ENCODE results near the gene LRRC1.

LRRC1 gene

GRCh38 chr6:53910834-53911233, 116.0 kb downstream of the LRRC1 start:
- H3K4me1 Mint-ChIP-seq, result no peaks in the 10 kb centered on the region
- H3K27ac Mint-ChIP-seq, result no peak overlapping the region
- H3K36me3 Mint-ChIP-seq (ENCODE audit: low read depth), result peaks cover 17% of the 10 kb centered on the region
- TF ChIP-seq CTCF (IDR thresholded peaks at IDR 0.05; ENCODE audit: unreplicated experiment in 3 of 3), result no peak
- H3K27me3 Mint-ChIP-seq (ENCODE audit: low read depth), result no peaks in the 10 kb centered on the region
- no peak overlapping the region for H3K4me3 Mint-ChIP-seq
- H3K9me3 Mint-ChIP-seq, result no peaks in the 10 kb centered on the region

GRCh38 chr6:53912661-53913060, 117.9 kb downstream of the LRRC1 start:
- Mint-ChIP-seq H3K27ac (peak overlapping the region in 1 of 3 experiments; percentile 38), H3K4me3 (no peak overlapping the region), H3K9me3 (no peaks in the 10 kb centered on the region), H3K27me3 (ENCODE audit: low read depth) (no peaks in the 10 kb centered on the region), H3K4me1 (no peaks in the 10 kb centered on the region), H3K36me3 (ENCODE audit: low read depth) (peaks cover 12% of the 10 kb centered on the region)
- TF ChIP-seq CTCF (IDR thresholded peaks at IDR 0.05; ENCODE audit: unreplicated experiment in 3 of 3), result no peak

GRCh38 chr6:53913286-53913685, 118.5 kb downstream of the LRRC1 start:
- Mint-ChIP-seq H3K4me1 (no peaks in the 10 kb centered on the region), H3K36me3 (ENCODE audit: low read depth) (peaks cover 12% of the 10 kb centered on the region), H3K27me3 (ENCODE audit: low read depth) (no peaks in the 10 kb centered on the region), H3K4me3 (no peak overlapping the region), H3K27ac (no peak overlapping the region), H3K9me3 (no peaks in the 10 kb centered on the region)
- TF ChIP-seq CTCF (IDR thresholded peaks at IDR 0.05; ENCODE audit: unreplicated experiment in 3 of 3), result no peak

GRCh38 chr6:53915026-53915691, 120.4 kb downstream of the LRRC1 start:
- H3K27ac Mint-ChIP-seq, result peak overlapping the region in 1 of 3 experiments; percentile 26
- no peaks in the 10 kb centered on the region for H3K4me1 Mint-ChIP-seq
- TF ChIP-seq CTCF (IDR thresholded peaks at IDR 0.05; ENCODE audit: unreplicated experiment in 3 of 3), result no peak
- no peaks in the 10 kb centered on the region for H3K27me3 Mint-ChIP-seq (ENCODE audit: low read depth)
- no peak overlapping the region for H3K4me3 Mint-ChIP-seq
- H3K36me3 Mint-ChIP-seq (ENCODE audit: low read depth), result peaks cover 12% of the 10 kb centered on the region
- H3K9me3 Mint-ChIP-seq, result no peaks in the 10 kb centered on the region

GRCh38 chr6:53916804-53917463, 122.1 kb downstream of the LRRC1 start:
- Mint-ChIP-seq H3K9me3 (no peaks in the 10 kb centered on the region), H3K36me3 (ENCODE audit: low read depth) (peaks cover 24% of the 10 kb centered on the region), H3K4me3 (no peak overlapping the region), H3K4me1 (no peaks in the 10 kb centered on the region), H3K27ac (peak overlapping the region; percentile 59 to 75 (median 65)), H3K27me3 (ENCODE audit: low read depth) (no peaks in the 10 kb centered on the region)
- no peak for TF ChIP-seq CTCF (IDR thresholded peaks at IDR 0.05; ENCODE audit: unreplicated experiment in 3 of 3)

GRCh38 chr6:53917464-53917842, 122.6 kb downstream of the LRRC1 start:
- no peaks in the 10 kb centered on the region for H3K9me3 Mint-ChIP-seq
- H3K4me3 Mint-ChIP-seq, result no peak overlapping the region
- H3K27ac Mint-ChIP-seq, result peak overlapping the region in 1 of 3 experiments; percentile 59
- H3K36me3 Mint-ChIP-seq (ENCODE audit: low read depth), result peaks cover 25% of the 10 kb centered on the region
- no peak for TF ChIP-seq CTCF (IDR thresholded peaks at IDR 0.05; ENCODE audit: unreplicated experiment in 3 of 3)
- H3K27me3 Mint-ChIP-seq (ENCODE audit: low read depth), result no peaks in the 10 kb centered on the region
- no peaks in the 10 kb centered on the region for H3K4me1 Mint-ChIP-seq
